Esophagus (tissue), 2 donors: ENCODE measurements around the gene RND3. TPM values are rescaled to one million over a fixed set of nuclear protein-coding genes. Genes with fewer than 3 reads are reported as not detected.

Source experiments
- H3K27ac ChIP-seq, 2 donors: one replicate each; pipeline ENCODE4 v1.5.1; 2013; ENCODE audit warnings: low read depth in 2 of 2, mild to moderate bottlenecking in 2 of 2, inconsistent platforms in 1 of 2, low read length in 1 of 2, moderate library complexity in 1 of 2
- H3K27me3 ChIP-seq, 2 donors: one replicate each; pipeline ENCODE4 v1.6.1; 2013; ENCODE audit warnings: low read length in 2 of 2, control low read depth in 1 of 2, mild to moderate bottlenecking in 1 of 2; ENCODE audit not compliant: insufficient read depth in 2 of 2, control insufficient read depth in 1 of 2
- H3K36me3 ChIP-seq, 2 donors: one replicate each; pipeline ENCODE4 v1.6.1; 2013; ENCODE audit warnings: low read length in 1 of 2; ENCODE audit not compliant: control insufficient read depth in 2 of 2, insufficient read depth in 2 of 2
- H3K4me1 ChIP-seq, 2 donors: one replicate each; pipeline ENCODE4 v1.6.1; 2013; ENCODE audit warnings: low read length in 1 of 2; ENCODE audit not compliant: control insufficient read depth in 2 of 2, insufficient read depth in 2 of 2
- H3K4me3 ChIP-seq, 2 donors: one replicate each; pipeline ENCODE4 v1.5.1; 2013; ENCODE audit warnings: low read length in 2 of 2, mild to moderate bottlenecking in 2 of 2, low read depth in 1 of 2, moderate library complexity in 1 of 2
- H3K9me3 ChIP-seq, 2 donors: one replicate each; pipeline ENCODE4 v1.6.1; 2013; ENCODE audit warnings: mild to moderate bottlenecking in 2 of 2, low read depth in 1 of 2, low read length in 1 of 2, moderate library complexity in 1 of 2; ENCODE audit not compliant: control insufficient read depth in 2 of 2, insufficient read depth in 1 of 2
- WGBS, 2 donors: extraction: QIAGEN DNeasy Blood & Tissue Kit; methylation state at CpG; one replicate each; pipeline ENCODE4 v1.1.7; 2013; 5-methylcytosine and 5-hydroxymethylcytosine counted together
- polyA plus RNA-seq, 2 donors: library from polyadenylated mRNA; stranded (reverse); fragments of 200-250 nt; gene quantifications; one replicate each; pipeline ENCODE4 v1.2.3, GENCODE V29; 2013
- donor health status: healthy with polysubstance abuse.
- donor health status: Bipolar disorder and iron deficiency.

RND3 gene
- polyA plus RNA-seq, 2 donors = 47.6 to 151 TPM

GRCh38 chr2:150484006-150484405 is 3.5 kb downstream of the RND3 start:
- 33 to 40% methylated on average over 3 of the region's 3 CpGs for WGBS, 2 donors
- no peaks in the 10 kb centered on the region for H3K4me1 ChIP-seq
- H3K27me3 ChIP-seq = no peaks in the 10 kb centered on the region

GRCh38 chr2:150483532-150483931 is 3.9 kb downstream of the RND3 start:
- no peaks in the 10 kb centered on the region for H3K27me3 ChIP-seq
- no peak overlapping the region for H3K27ac ChIP-seq
- WGBS, 2 donors = 54 to 66% methylated on average over 1 of the region's 1 CpG
- H3K4me1 ChIP-seq = no peaks in the 10 kb centered on the region
- H3K36me3 ChIP-seq = no peaks in the 10 kb centered on the region
- H3K4me3 ChIP-seq = peak overlapping the region in 1 of 2 donors; percentile 34
- no peaks in the 10 kb centered on the region for H3K9me3 ChIP-seq

More at GRCh38 chr2:150484006-150484405, 3.5 kb downstream of the RND3 start:
- Histone ChIP-seq H3K36me3 (no peaks in the 10 kb centered on the region), H3K27ac (peak overlapping the region; percentile 97 to 100), H3K4me3 (peak overlapping the region in 1 of 2 donors; percentile 97), H3K9me3 (no peaks in the 10 kb centered on the region)

GRCh38 chr2:150482667-150483400 is 4.6 kb downstream of the RND3 start:
- H3K27me3 ChIP-seq = no peaks in the 10 kb centered on the region
- H3K4me1 ChIP-seq = peaks cover 0 to 2% of the 10 kb centered on the region in 2 donors
- H3K4me3 ChIP-seq = peak overlapping the region in 1 of 2 donors; percentile 34
- WGBS, 2 donors = 38 to 51% methylated on average over 6 of the region's 6 CpGs
- peak overlapping the region; percentile 64 to 71 for H3K27ac ChIP-seq
- H3K9me3 ChIP-seq = no peaks in the 10 kb centered on the region
- no peaks in the 10 kb centered on the region for H3K36me3 ChIP-seq

DNA sequence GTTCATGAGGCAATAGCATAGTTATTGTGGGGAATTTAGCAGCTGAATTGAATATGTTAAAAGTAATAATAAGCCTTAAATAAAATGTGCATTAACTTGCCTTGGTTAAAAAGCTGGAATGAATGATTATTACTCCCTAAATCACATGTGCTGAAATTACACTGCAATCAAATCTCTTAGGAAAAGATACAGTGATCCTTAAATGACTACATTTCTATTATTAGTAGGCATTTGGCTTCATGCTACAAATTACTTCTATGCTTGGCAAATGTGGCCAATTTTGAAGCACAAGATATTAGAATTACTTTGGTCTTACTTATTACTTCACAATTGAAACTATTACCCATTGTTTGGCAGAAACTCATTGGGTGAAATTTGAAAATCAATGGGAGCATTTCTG is 5.4 kb downstream of the RND3 start:
- Histone ChIP-seq H3K27ac (no peak overlapping the region), H3K36me3 (no peaks in the 10 kb centered on the region), H3K9me3 (no peaks in the 10 kb centered on the region), H3K4me1 (peaks cover 0 to 2% of the 10 kb centered on the region in 2 donors), H3K4me3 (no peak overlapping the region), H3K27me3 (no peaks in the 10 kb centered on the region)

- peaks cover 0 to 2% of the 10 kb centered on the region in 2 donors for H3K4me1 ChIP-seq
- no peaks in the 10 kb centered on the region for H3K27me3 ChIP-seq
- H3K4me3 ChIP-seq = peak overlapping the region in 1 of 2 donors; percentile 28
- peak overlapping the region; percentile 82 to 84 for H3K27ac ChIP-seq
- H3K9me3 ChIP-seq = no peaks in the 10 kb centered on the region
- 72 to 74% methylated on average over 6 of the region's 6 CpGs for WGBS, 2 donors
- no peaks in the 10 kb centered on the region for H3K36me3 ChIP-seq
Measured at GRCh38 chr2:150480971-150481830, 6.3 kb downstream of the RND3 start.

DNA sequence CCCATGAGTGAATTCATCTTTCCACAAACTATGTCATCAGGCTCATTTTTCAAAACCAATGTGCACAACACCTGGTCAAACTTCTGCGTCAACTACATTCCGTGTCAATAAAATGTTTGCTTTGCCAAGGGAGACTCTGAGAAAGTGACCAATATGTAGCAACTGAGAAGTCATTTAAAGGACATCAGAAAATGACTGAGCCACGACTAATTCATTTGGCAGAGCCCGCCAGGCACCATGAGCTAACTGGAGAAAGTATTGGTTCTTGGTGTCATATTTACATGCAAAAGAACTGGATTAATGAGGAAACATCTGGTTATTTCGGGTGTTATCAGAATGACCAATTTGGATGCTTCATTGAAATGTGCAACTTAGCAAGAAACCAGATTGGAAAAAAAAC is 7.2 kb downstream of the RND3 start:
- no peaks in the 10 kb centered on the region for H3K27me3 ChIP-seq
- no peaks in the 10 kb centered on the region for H3K36me3 ChIP-seq
- WGBS, 2 donors = 62% methylated on average over 5 of the region's 5 CpGs
- H3K4me3 ChIP-seq = peak overlapping the region in 1 of 2 donors; percentile 28
- no peaks in the 10 kb centered on the region for H3K9me3 ChIP-seq
- peaks cover 0 to 2% of the 10 kb centered on the region in 2 donors for H3K4me1 ChIP-seq
- peak overlapping the region; percentile 78 to 84 for H3K27ac ChIP-seq

DNA sequence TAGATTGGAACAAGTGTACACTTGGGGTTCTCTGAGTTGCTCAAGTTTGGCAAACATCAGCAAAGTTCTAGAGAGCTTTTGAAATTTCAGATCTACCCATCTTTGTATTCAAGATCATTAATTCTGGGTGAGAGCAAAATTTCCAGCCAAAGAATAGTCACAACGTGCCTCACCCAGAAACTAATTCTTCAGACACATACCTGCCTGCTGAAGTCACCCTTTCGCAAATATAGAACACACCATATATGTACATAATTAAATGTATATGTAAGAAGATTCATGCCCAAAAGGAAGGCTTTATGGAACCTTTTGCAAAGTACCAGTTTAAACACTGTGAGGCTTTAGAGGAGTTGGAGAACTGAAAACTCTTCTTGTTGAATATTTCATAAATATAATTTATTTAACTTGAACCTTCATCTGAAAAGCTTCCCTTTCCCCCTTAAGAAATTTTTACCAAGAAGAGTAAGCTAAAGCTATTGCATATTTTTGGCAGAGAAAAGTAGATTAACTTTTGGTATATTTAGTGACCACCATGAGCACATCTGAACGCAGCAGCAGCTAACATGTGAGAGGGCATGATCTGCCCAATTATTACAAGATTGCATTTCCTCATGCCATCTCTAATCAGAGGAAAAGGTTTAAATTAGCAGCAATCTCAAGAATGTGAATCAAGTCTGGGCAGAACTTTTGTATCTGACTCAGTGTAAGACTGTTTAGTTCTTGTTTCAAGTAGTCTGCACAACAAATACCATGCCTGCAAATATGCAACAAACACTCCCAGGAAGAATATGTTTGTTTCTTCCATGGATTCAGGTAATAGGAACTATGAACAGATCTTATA is 8.2 kb downstream of the RND3 start:
- Histone ChIP-seq H3K4me1 (peaks cover 0 to 2% of the 10 kb centered on the region in 2 donors), H3K4me3 (peak overlapping the region in 1 of 2 donors; percentile 16), H3K27me3 (no peaks in the 10 kb centered on the region), H3K27ac (peak overlapping the region; percentile 74 to 85), H3K9me3 (no peaks in the 10 kb centered on the region), H3K36me3 (no peaks in the 10 kb centered on the region)
- WGBS, 2 donors = 38 to 45% methylated on average over 3 of the region's 3 CpGs

DNA sequence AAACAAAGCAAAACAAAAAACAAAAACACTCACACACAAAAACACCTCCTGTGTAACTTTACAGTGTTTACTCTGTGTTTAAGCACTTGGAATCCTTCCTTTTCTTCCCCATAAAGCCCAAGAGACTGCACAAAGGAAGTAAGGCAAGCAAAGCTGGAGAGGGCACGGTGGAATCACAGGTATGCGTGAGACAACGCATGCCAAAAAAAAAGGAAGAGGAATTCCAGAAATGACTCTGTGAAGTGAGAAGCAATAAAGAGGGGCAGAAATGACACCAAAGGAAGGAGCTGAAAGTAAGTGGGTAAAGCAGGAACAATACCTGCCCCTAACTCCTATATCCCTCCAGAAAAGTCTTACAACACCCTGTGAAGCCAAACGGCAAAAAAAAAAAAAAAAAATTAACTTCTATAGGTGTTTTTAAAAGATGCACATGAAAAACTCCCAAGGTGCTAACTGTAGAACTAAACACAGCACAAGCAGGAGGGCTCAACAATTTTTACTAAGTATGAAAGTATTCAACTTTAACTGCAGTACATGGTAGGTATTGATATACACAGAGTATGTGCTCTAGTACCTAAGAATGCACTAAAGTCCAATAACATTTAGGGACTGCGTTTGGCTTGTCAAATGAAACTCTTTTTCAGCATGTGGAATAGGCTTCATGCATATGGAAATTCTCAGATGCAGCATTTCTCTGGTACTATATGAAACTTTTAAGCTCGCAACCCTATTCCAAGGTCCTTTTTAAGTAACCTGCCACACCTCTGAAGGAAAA is 9.1 kb downstream of the RND3 start:
- WGBS, 2 donors = 30 to 41% methylated on average over 6 of the region's 6 CpGs
- Histone ChIP-seq H3K9me3 (no peaks in the 10 kb centered on the region), H3K4me1 (peaks cover 4 to 6% of the 10 kb centered on the region in 2 donors), H3K4me3 (peak overlapping the region in 1 of 2 donors; percentile 16), H3K36me3 (peaks cover 3 to 4% of the 10 kb centered on the region in 2 donors), H3K27ac (peak overlapping the region; percentile 74 to 77), H3K27me3 (no peaks in the 10 kb centered on the region)
